ENCODE data around the gene ETV4. TPM values are rescaled to one million over a fixed set of nuclear protein-coding genes. Genes with fewer than 3 reads are reported as not detected.
A peak's percentile ranks its signal among the peaks of the same experiment; 100 is the strongest.

ETV4 gene
- total RNA-seq, 1 donor from 2014 or later: 0.65 TPM

GRCh38 chr17:43547189-43547550 is 1.0 kb upstream of the ETV4 start:
- no peak for DNase-seq (ENCODE audit: low spot score)
- no peak for ATAC-seq

- ATAC-seq (peak; percentile 47), DNase-seq (ENCODE audit: low spot score) (no peak)
These were observed 832 bp downstream of the ETV4 start for GRCh38 chr17:43545383-43545632.

- ATAC-seq: no peak
- no peak for DNase-seq (ENCODE audit: low spot score)
These were observed 2.2 kb downstream of the ETV4 start for GRCh38 chr17:43543771-43544575.

- no peak for DNase-seq (ENCODE audit: low spot score)
- no peak for ATAC-seq
These were observed 2.8 kb downstream of the ETV4 start for GRCh38 chr17:43543300-43543699.

- ATAC-seq (no peak), DNase-seq (ENCODE audit: low spot score) (no peak)
These were observed 3.3 kb downstream of the ETV4 start for GRCh38 chr17:43542859-43543258.

DNA sequence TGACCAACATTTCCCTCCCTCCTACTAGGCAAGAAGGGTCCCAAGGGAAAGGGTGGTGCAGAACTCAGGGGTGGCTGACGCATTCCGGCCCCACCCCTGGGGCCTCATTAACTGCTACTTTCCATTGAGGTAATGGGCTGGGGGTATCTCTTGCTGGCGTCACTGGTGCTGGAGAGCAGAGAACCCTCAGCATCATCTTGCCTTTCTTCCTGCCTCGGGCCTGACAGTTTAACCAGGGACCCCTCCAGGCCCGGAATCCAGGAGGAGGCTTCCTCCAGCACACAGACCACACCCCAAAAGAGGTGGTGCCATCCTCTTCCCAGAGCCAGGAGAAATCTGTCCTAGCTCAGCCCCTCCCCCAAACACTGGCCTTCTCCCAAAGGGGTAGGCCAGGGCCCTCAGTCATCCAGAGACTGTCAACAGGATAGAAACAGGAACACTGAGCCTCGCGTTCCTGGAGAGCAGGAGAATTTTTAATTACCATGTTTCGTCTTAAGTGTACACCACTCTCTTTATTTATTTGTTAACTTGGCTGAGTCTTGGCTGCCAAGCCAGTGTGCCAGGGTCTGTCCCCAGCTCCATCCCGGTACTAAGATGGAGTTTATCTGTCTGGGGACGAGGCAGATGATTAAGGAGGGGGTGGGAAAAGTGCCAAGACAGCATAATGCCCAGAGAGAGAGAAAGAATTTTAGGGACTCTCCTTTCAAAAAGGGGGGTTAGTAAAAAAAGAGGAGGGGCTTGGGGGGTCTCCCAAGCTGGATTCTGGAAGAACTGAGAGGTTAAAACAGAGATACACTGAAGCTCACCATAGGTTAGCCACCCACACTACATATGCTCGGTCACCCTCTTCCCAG is 5.1 kb downstream of the ETV4 start:
- ATAC-seq: no peak

GRCh38 chr17:43536236-43536992 is 9.7 kb downstream of the ETV4 start:
- DNase-seq (ENCODE audit: low spot score) (no peak), ATAC-seq (no peak)

More for the DNA sequence above, 5.1 kb downstream of the ETV4 start:
- DNase-seq (ENCODE audit: low spot score): no peak

- ATAC-seq (no peak), DNase-seq (ENCODE audit: low spot score) (no peak)
These were observed 11.2 kb downstream of the ETV4 start for GRCh38 chr17:43534909-43535308.

DNA sequence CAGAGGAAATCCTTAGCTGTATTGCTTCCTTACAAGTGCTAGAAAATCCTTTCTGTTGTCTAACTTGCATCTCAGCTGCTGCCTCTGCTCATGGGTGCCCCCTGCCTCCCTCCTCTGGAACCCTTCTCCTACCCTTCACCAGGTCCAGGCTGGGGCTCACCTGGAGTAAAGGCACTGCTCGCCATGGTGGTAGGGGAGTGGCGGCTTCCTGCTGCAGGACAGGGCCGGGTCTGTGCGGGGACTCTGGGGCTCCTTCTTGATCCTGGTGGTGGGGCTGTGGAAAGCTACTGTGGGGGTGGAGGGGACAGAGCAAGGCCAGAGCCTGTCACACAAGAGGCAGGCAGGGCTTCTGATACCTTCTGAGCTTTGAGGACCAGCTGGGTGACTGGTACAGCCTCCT is 12.4 kb downstream of the ETV4 start:
- ATAC-seq (no peak), DNase-seq (ENCODE audit: low spot score) (no peak)

GRCh38 chr17:43532581-43532980 is 13.6 kb downstream of the ETV4 start:
- no peak for ATAC-seq

DNA sequence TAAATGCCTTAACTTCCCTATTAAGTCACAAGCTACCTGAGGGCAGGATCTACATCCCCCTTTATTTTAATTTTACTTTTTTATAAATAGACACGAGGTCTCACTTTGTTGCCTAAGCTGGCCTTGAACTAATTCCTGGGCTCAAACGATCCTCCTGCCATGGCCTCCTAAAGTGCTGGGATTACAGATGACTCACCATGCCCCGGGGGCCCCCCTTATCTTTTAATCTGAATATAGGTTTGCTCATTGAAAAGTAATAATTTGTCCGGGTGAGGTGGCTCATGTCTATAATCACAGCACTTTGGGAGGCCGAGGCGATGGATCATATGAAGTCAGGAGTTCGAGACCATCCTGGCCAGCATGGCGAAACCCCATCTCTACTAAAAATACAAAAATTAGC is 14.2 kb downstream of the ETV4 start:
- no peak for DNase-seq (ENCODE audit: low spot score)
- no peak for ATAC-seq

More at GRCh38 chr17:43532581-43532980, 13.6 kb downstream of the ETV4 start:
- DNase-seq (ENCODE audit: low spot score): no peak

DNA sequence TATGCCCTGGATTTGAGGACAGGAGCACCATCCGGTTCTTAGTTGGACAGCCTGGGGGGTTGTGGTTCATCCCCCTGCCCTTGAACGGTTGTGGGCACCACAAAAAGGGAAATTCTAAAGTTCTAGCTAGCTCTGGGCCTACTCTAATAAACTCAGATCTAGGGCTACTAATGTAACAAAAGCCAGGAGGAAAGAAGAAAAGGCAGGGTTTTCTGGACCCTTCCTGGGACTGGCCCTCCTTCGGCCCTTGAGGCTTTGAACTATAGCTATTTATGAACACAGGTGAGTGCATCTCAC is 15.1 kb downstream of the ETV4 start:
- ATAC-seq: no peak
- no peak for DNase-seq (ENCODE audit: low spot score)

- ATAC-seq (peak; percentile 46), DNase-seq (ENCODE audit: low spot score) (no peak)
These were observed 15.7 kb downstream of the ETV4 start for GRCh38 chr17:43530288-43531081.

- ATAC-seq: no peak
- DNase-seq (ENCODE audit: low spot score): no peak
These were observed 16.2 kb downstream of the ETV4 start for GRCh38 chr17:43529947-43530287.

DNA sequence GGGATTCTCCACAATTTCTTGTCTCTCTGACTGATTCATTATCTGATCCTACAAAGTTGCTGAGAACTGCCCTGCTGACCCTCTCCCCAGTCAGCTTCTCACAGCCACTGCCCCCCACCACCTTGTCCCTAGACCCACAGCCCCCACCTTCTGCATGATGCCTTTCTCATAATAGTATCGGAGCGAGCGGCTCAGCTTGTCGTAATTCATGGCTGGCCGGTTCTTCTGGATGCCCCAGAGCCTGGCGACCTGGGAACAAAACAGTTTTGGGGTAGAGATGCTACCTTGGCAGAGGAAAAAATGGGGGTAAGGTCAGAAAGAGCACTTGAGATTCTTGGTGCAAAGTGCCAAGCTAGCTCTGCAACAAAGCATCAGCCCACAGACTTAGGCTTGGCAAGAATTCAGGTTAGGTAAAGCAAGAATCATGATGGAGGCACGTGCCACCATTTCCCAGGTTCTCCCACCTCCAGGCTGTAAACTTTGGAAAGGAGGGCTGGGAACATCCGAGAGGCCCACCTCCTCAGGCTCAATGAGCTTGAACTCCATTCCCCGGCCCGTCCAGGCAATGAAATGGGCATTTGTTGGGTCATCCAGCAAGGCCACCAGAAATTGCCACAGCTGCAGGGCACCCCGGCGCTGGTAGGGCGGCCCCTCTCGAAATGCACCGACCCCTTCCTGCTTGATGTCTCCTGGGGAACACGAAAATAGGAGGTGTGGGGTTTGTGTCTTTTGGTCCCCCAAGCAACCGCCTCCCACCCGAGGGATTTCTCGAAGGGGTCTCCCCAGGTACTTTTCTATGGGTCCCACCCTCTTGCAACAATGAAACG is 16.9 kb downstream of the ETV4 start:
- ATAC-seq (no peak), DNase-seq (ENCODE audit: low spot score) (no peak)

- DNase-seq (ENCODE audit: low spot score): no peak
- ATAC-seq: peak; percentile 65
These were observed 17.7 kb downstream of the ETV4 start for GRCh38 chr17:43528319-43528987.

GRCh38 chr17:43526886-43527648 is 19.1 kb downstream of the ETV4 start:
- DNase-seq (ENCODE audit: low spot score) (no peak), ATAC-seq (no peak)

- no peak for ATAC-seq
- no peak for DNase-seq (ENCODE audit: low spot score)
These were observed 21.1 kb downstream of the ETV4 start for GRCh38 chr17:43524945-43525575.

DNA sequence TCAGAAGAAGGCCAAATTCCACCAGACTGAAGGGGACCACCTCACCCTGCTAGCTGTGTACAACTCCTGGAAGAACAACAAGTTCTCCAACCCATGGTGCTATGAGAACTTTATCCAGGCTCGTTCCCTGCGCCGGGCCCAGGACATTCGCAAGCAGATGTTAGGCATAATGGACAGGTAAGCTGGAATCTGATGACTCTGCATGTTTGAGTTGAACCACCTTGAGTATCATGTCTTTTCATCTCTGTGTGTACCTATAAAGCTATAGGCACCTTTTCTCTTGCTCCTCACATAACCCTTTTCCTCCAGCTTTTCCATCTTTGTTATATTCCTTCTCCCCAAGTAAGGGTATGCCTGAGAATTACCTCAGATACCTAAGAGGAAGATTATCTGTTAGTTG is 24.8 kb downstream of the ETV4 start:
- ATAC-seq: no peak
- no peak for DNase-seq (ENCODE audit: low spot score)

All from left lobe of liver (tissue), 2 donors.